SU-DHL-6 (cell line): Measurements from ENCODE around the gene OTUD6A.

ENCODE experiments used
- H2AFZ ChIP-seq: fragments of 200-600 bp; sonication (generic); 2 replicates; pipeline ENCODE4 v1.6.1; 2014; ENCODE audit warnings: low read depth, mild to moderate bottlenecking, moderate library complexity, mixed read lengths, antibody characterized with exemption, low read length; ENCODE audit not compliant: severe bottlenecking
- H3F3A ChIP-seq: fragments of 200-600 bp; shearing (Covaris generic); 2 replicates; pipeline ENCODE4 v1.6.0; 2016; ENCODE audit warnings: antibody characterized with exemption, mild to moderate bottlenecking; ENCODE audit not compliant: insufficient read depth
- H3K27ac ChIP-seq: fragments of 200-600 bp; sonication (generic); 2 replicates; pipeline ENCODE4 v1.5.1; 2016; ENCODE audit warnings: low read depth, mild to moderate bottlenecking, low read length, moderate library complexity, mixed read lengths
- H3K27me3 ChIP-seq: fragments of 200-600 bp; sonication (generic), shearing (Covaris generic); 2 replicates; pipeline ENCODE4 v1.6.0; 2014; ENCODE audit warnings: mild to moderate bottlenecking, low read length
- H3K36me3 ChIP-seq: fragments of 200-600 bp; sonication (generic); 2 replicates; pipeline ENCODE4 v1.6.1; 2014; ENCODE audit warnings: mild to moderate bottlenecking, low read length, mixed read lengths
- H3K4me2 ChIP-seq: fragments of 300-600, 200-600 bp; shearing (Covaris generic), sonication (generic); 2 replicates; pipeline ENCODE4 v1.6.0; 2014; ENCODE audit warnings: low read length, low read depth, mild to moderate bottlenecking; ENCODE audit not compliant: poor library complexity, severe bottlenecking
- H3K4me3 ChIP-seq: fragments of 200-600 bp; sonication (generic); 2 replicates; pipeline ENCODE4 v1.5.1; 2014; ENCODE audit warnings: antibody characterized with exemption, low read length, mild to moderate bottlenecking, mixed read lengths; ENCODE audit not compliant: insufficient read depth, poor library complexity, severe bottlenecking
- H3K79me2 ChIP-seq: fragments of 200-600 bp; sonication (generic); 2 replicates; pipeline ENCODE4 v1.6.1; 2014; ENCODE audit warnings: mild to moderate bottlenecking, low read length, moderate library complexity; ENCODE audit not compliant: insufficient read depth
- H3K9ac ChIP-seq: fragments of 200-600 bp; sonication (generic); 2 replicates; pipeline ENCODE4 v1.7.0; 2014; ENCODE audit warnings: mild to moderate bottlenecking, low read length
- H3K9me2 ChIP-seq: fragments of 200-600 bp; sonication (generic); replicated peaks from 2 replicates; pipeline ENCODE4 v1.6.1; 2014; ENCODE audit warnings: low read length; ENCODE audit not compliant: insufficient read depth
- H3K9me3 ChIP-seq: fragments of 200-600 bp; sonication (generic); 2 replicates; pipeline ENCODE4 v1.6.1; 2014; ENCODE audit warnings: low read length, mixed read lengths; ENCODE audit not compliant: insufficient read depth
- H4K20me1 ChIP-seq: fragments of 200-600 bp; sonication (generic); 2 replicates; pipeline ENCODE4 v1.6.1; 2014; ENCODE audit warnings: low read depth, mild to moderate bottlenecking, antibody characterized with exemption, low read length, moderate library complexity, mixed read lengths
- CTCF ChIP-seq: fragments of 200-600 bp; sonication (generic); IDR thresholded peaks from one replicate; pipeline ENCODE4 v1.5.1; 2017; ENCODE audit warnings: antibody characterized with exemption, mild to moderate bottlenecking, low read length, moderate library complexity; ENCODE audit not compliant: insufficient read depth, poor library complexity, severe bottlenecking
- EZH2phosphoT487 ChIP-seq: fragments of 200-600 bp; sonication (generic), shearing (Covaris generic); conservative IDR thresholded peaks from 2 replicates; pipeline ENCODE4 v1.6.1; 2018; ENCODE audit warnings: mild to moderate bottlenecking, antibody characterized with exemption, low read length, moderate library complexity, mixed read lengths

Gene OTUD6A

GRCh38 chrX:70089604-70090297 lies 27.5 kb downstream of the OTUD6A start:
- no peaks in the 10 kb centered on the region for H3K79me2 ChIP-seq
- no peaks in the 10 kb centered on the region for H3K27me3 ChIP-seq
- no peak overlapping the region for H3K27ac ChIP-seq
- H3K9me2 ChIP-seq: no peaks in the 10 kb centered on the region
- no peaks in the 10 kb centered on the region for H3F3A ChIP-seq
- no peaks in the 10 kb centered on the region for H3K36me3 ChIP-seq
- TF ChIP-seq CTCF: no peak
- no peak for TF ChIP-seq EZH2phosphoT487
- H4K20me1 ChIP-seq: no peaks in the 10 kb centered on the region
- H2AFZ ChIP-seq: no peak overlapping the region
- H3K9ac ChIP-seq: no peak overlapping the region
- no peak overlapping the region for H3K4me3 ChIP-seq
- H3K9me3 ChIP-seq: no peaks in the 10 kb centered on the region
- H3K4me2 ChIP-seq: no peak overlapping the region

- H3K27me3 ChIP-seq: no peaks in the 10 kb centered on the region
- H3F3A ChIP-seq: no peaks in the 10 kb centered on the region
- H3K4me3 ChIP-seq: no peak overlapping the region
- no peaks in the 10 kb centered on the region for H3K79me2 ChIP-seq
- no peak overlapping the region for H3K9ac ChIP-seq
- no peaks in the 10 kb centered on the region for H4K20me1 ChIP-seq
- no peaks in the 10 kb centered on the region for H3K9me2 ChIP-seq
- no peaks in the 10 kb centered on the region for H3K9me3 ChIP-seq
- H2AFZ ChIP-seq: no peak overlapping the region
- no peak overlapping the region for H3K4me2 ChIP-seq
- H3K36me3 ChIP-seq: no peaks in the 10 kb centered on the region
- TF ChIP-seq EZH2phosphoT487 (no peak), CTCF (no peak)
- no peak overlapping the region for H3K27ac ChIP-seq
Measured at GRCh38 chrX:70092247-70092646, 30.0 kb downstream of the OTUD6A start.

- H3K27me3 ChIP-seq: no peaks in the 10 kb centered on the region
- H3K79me2 ChIP-seq: no peaks in the 10 kb centered on the region
- H3K9me3 ChIP-seq: no peaks in the 10 kb centered on the region
- no peak overlapping the region for H3K9ac ChIP-seq
- H3F3A ChIP-seq: no peaks in the 10 kb centered on the region
- TF ChIP-seq EZH2phosphoT487 (no peak), CTCF (no peak)
- H2AFZ ChIP-seq: no peak overlapping the region
- no peak overlapping the region for H3K27ac ChIP-seq
- no peaks in the 10 kb centered on the region for H4K20me1 ChIP-seq
- H3K9me2 ChIP-seq: no peaks in the 10 kb centered on the region
- no peak overlapping the region for H3K4me2 ChIP-seq
- H3K36me3 ChIP-seq: no peaks in the 10 kb centered on the region
- no peak overlapping the region for H3K4me3 ChIP-seq
Measured at GRCh38 chrX:70096052-70096451, 33.8 kb downstream of the OTUD6A start.
